ENCODE data around the gene DBR1.
"Not testable (repeated sequence)": the region's sequence is repeated elsewhere in the genome, so short reads cannot be mapped to it uniquely, and the experiment has no call there.

DBR1 gene

DNA sequence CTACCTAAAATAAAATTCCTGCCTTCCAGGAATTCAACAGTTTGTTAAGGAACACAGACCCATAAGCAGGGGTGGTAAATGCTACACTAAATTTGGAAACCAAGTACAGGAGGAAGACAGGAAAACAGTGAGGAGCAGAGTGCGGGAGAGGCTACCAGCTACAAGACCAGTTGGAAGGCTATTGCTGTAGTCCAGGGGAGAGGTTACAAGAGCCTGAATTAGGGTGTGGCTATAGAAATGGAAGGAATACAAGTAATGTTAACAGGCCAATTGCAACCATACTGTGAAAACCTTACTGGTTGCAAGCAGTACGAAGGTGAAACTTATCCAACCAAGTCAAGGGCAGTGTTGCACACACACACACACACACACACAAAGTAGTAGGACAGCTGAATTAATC lies 11.5 kb upstream of the DBR1 start:
- H3K9ac ChIP-seq (ENCODE audit: low read length) = peak overlapping the region; percentile 99
- H3K27me3 ChIP-seq (replicated peaks; ENCODE audit: control insufficient read depth, insufficient read depth, low read length) = no peaks in the 10 kb centered on the region
- H3K9me3 ChIP-seq (ENCODE audit: control insufficient read depth, low read length) = no peaks in the 10 kb centered on the region
- H3K4me3 ChIP-seq (ENCODE audit: low read length) = peak overlapping the region; percentile 90
- peak; percentile 21 for DNase-seq (ENCODE audit: low read depth)
- peaks cover 4% of the 10 kb centered on the region for H3K36me3 ChIP-seq (ENCODE audit: control insufficient read depth, insufficient read depth, low read length, severe bottlenecking)
- peaks cover 32% of the 10 kb centered on the region for H3K4me1 ChIP-seq (ENCODE audit: control insufficient read depth, insufficient read depth, low read length)

DNA sequence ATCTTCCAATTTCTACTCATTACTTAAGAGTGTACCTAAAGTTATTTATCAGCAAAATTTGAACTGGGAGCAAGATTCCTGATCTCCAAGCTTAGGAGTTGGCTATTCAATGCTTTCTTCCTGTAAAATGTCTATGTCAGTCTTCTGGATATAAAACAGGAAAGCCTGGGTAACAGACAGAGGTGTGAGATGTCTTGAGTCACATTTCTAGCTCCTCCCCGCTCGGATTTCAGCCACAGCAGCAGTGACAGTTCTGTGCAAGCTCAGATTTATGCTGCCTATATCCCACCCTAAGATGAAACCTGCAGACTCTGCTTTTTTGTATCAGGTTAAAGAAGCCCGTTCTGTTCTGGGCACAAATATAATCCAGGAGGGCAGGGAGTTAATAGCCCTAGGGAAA lies 10.3 kb upstream of the DBR1 start:
- H3K9me3 ChIP-seq (ENCODE audit: control insufficient read depth, low read length) = no peaks in the 10 kb centered on the region
- no peak for DNase-seq (ENCODE audit: low read depth)
- peaks cover 26% of the 10 kb centered on the region for H3K4me1 ChIP-seq (ENCODE audit: control insufficient read depth, insufficient read depth, low read length)
- no peaks in the 10 kb centered on the region for H3K27me3 ChIP-seq (replicated peaks; ENCODE audit: control insufficient read depth, insufficient read depth, low read length)
- H3K36me3 ChIP-seq (ENCODE audit: control insufficient read depth, insufficient read depth, low read length, severe bottlenecking) = no peaks in the 10 kb centered on the region
- H3K9ac ChIP-seq (ENCODE audit: low read length) = no peak overlapping the region
- no peak overlapping the region for H3K4me3 ChIP-seq (ENCODE audit: low read length)

GRCh38 chr3:138180375-138181029 lies 5.8 kb upstream of the DBR1 start:
- Histone ChIP-seq H3K4me1 (ENCODE audit: control insufficient read depth, insufficient read depth, low read length) (peaks cover 2% of the 10 kb centered on the region), H3K27me3 (replicated peaks; ENCODE audit: control insufficient read depth, insufficient read depth, low read length) (no peaks in the 10 kb centered on the region), H3K36me3 (ENCODE audit: control insufficient read depth, insufficient read depth, low read length, severe bottlenecking) (no peaks in the 10 kb centered on the region), H3K4me3 (ENCODE audit: low read length) (no peak overlapping the region), H3K9me3 (ENCODE audit: control insufficient read depth, low read length) (no peaks in the 10 kb centered on the region), H3K9ac (ENCODE audit: low read length) (no peak overlapping the region)
- DNase-seq (ENCODE audit: low read depth) = peak; percentile 38

GRCh38 chr3:138173769-138174420 lies 826 bp downstream of the DBR1 start:
- Histone ChIP-seq H3K9ac (ENCODE audit: low read length) (peak overlapping the region; percentile 89), H3K9me3 (ENCODE audit: control insufficient read depth, low read length) (no peaks in the 10 kb centered on the region), H3K4me1 (ENCODE audit: control insufficient read depth, insufficient read depth, low read length) (peaks cover 3% of the 10 kb centered on the region), H3K4me3 (ENCODE audit: low read length) (peak overlapping the region; percentile 91), H3K27me3 (replicated peaks; ENCODE audit: control insufficient read depth, insufficient read depth, low read length) (no peaks in the 10 kb centered on the region), H3K36me3 (ENCODE audit: control insufficient read depth, insufficient read depth, low read length, severe bottlenecking) (peaks cover 30% of the 10 kb centered on the region)
- DNase-seq (ENCODE audit: low read depth) = peak; percentile 24

GRCh38 chr3:138172625-138173024 lies 2.1 kb downstream of the DBR1 start:
- Histone ChIP-seq H3K9ac (ENCODE audit: low read length) (no peak overlapping the region), H3K36me3 (ENCODE audit: control insufficient read depth, insufficient read depth, low read length, severe bottlenecking) (peaks cover 35% of the 10 kb centered on the region), H3K9me3 (ENCODE audit: control insufficient read depth, low read length) (no peaks in the 10 kb centered on the region), H3K27me3 (replicated peaks; ENCODE audit: control insufficient read depth, insufficient read depth, low read length) (no peaks in the 10 kb centered on the region), H3K4me3 (ENCODE audit: low read length) (no peak overlapping the region), H3K4me1 (ENCODE audit: control insufficient read depth, insufficient read depth, low read length) (peaks cover 3% of the 10 kb centered on the region)
- DNase-seq (ENCODE audit: low read depth) = no peak

- peaks cover 78% of the 10 kb centered on the region for H3K36me3 ChIP-seq (ENCODE audit: control insufficient read depth, insufficient read depth, low read length, severe bottlenecking)
Measured at GRCh38 chr3:138165061-138165460, 9.7 kb downstream of the DBR1 start.

DNA sequence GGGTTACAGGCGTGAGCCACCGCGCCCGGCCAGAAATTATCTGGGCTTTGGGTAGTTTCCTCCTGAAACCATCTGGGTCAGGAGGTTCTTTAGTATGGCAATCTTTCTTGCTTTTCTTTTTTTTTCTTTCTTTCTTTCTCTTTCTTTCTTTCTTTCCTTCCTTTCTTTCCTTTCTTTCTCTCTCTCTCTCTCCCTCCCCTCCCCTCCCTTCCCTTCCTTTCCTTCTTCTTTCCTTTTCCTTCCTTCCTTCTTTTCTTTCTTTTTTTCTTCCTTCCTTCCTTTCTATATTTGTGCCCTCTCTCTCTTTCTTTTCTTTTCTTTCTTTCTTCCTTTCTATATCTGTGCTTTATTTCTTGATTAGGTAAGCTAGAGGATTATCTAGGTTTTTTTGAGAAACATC lies 17.0 kb downstream of the DBR1 start:
- DNase-seq (ENCODE audit: low read depth) = no peak
- Histone ChIP-seq H3K4me3 (ENCODE audit: low read length) (no peak overlapping the region), H3K9me3 (ENCODE audit: control insufficient read depth, low read length) (peaks cover 7% of the 10 kb centered on the region), H3K27me3 (replicated peaks; ENCODE audit: control insufficient read depth, insufficient read depth, low read length) (no peaks in the 10 kb centered on the region), H3K36me3 (ENCODE audit: control insufficient read depth, insufficient read depth, low read length, severe bottlenecking) (peaks cover 26% of the 10 kb centered on the region), H3K4me1 (ENCODE audit: control insufficient read depth, insufficient read depth, low read length) (no peaks in the 10 kb centered on the region), H3K9ac (ENCODE audit: low read length) (no peak overlapping the region)

More at GRCh38 chr3:138165061-138165460, 9.7 kb downstream of the DBR1 start:
- Histone ChIP-seq H3K4me1 (ENCODE audit: control insufficient read depth, insufficient read depth, low read length) (no peaks in the 10 kb centered on the region), H3K27me3 (replicated peaks; ENCODE audit: control insufficient read depth, insufficient read depth, low read length) (no peaks in the 10 kb centered on the region), H3K9me3 (ENCODE audit: control insufficient read depth, low read length) (no peaks in the 10 kb centered on the region), H3K4me3 (ENCODE audit: low read length) (no peak overlapping the region), H3K9ac (ENCODE audit: low read length) (no peak overlapping the region)
- DNase-seq (ENCODE audit: low read depth) = no peak

DNA sequence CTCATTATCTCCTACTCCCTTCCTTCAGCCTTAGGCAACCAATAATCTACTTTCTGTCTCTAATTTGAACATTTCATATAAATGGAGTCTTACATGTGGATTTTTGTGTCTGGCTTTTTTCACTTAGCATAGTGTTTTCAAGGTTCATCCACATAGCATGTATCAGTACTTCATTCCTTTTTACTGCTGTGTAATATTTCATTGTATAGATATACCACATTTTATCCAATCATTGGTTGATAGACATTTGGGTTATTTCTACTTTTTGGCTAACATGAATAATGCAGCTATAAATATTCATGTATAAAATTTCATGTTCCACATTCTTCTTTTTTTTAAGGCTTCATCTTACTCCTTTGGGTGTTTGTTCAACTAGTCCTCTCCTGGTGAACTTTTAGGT lies 20.2 kb downstream of the DBR1 start:
- Histone ChIP-seq H3K4me3 (ENCODE audit: low read length) (no peak overlapping the region), H3K9ac (ENCODE audit: low read length) (no peak overlapping the region), H3K9me3 (ENCODE audit: control insufficient read depth, low read length) (peaks cover 7% of the 10 kb centered on the region), H3K27me3 (replicated peaks; ENCODE audit: control insufficient read depth, insufficient read depth, low read length) (no peaks in the 10 kb centered on the region), H3K36me3 (ENCODE audit: control insufficient read depth, insufficient read depth, low read length, severe bottlenecking) (no peaks in the 10 kb centered on the region), H3K4me1 (ENCODE audit: control insufficient read depth, insufficient read depth, low read length) (no peaks in the 10 kb centered on the region)
- no peak for DNase-seq (ENCODE audit: low read depth)

GRCh38 chr3:138148503-138148902 lies 26.2 kb downstream of the DBR1 start:
- H3K9ac ChIP-seq (ENCODE audit: low read length) = no peak overlapping the region
- H3K27me3 ChIP-seq (replicated peaks; ENCODE audit: control insufficient read depth, insufficient read depth, low read length) = no peaks in the 10 kb centered on the region
- H3K4me3 ChIP-seq (ENCODE audit: low read length) = no peak overlapping the region
- no peaks in the 10 kb centered on the region for H3K36me3 ChIP-seq (ENCODE audit: control insufficient read depth, insufficient read depth, low read length, severe bottlenecking)
- DNase-seq (ENCODE audit: low read depth) = no peak
- no peaks in the 10 kb centered on the region for H3K9me3 ChIP-seq (ENCODE audit: control insufficient read depth, low read length)
- no peaks in the 10 kb centered on the region for H3K4me1 ChIP-seq (ENCODE audit: control insufficient read depth, insufficient read depth, low read length)

DNA sequence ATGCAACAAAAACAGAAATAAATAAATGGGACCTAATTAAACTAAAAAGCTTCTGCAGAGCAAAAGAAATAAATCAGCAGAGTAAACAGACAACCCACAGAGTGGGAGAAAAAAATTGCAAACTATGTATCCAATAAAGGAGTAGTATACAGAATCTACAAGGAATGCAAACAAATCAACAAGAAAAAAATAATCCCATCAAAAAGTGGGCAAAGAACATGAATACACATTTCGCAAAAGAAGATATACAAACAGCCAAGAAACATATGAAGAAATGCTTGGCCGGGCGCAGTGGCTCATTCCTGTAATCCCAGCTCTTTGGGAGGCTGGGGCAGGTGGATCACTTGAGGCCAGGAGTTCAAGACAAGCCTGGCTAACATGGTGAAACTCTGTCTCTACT lies 32.5 kb downstream of the DBR1 start:
- H3K27me3 ChIP-seq (replicated peaks; ENCODE audit: control insufficient read depth, insufficient read depth, low read length); H3K9me3 ChIP-seq (ENCODE audit: control insufficient read depth, low read length); H3K4me1 ChIP-seq (ENCODE audit: control insufficient read depth, insufficient read depth, low read length); H3K4me3 ChIP-seq (ENCODE audit: low read length); H3K36me3 ChIP-seq (ENCODE audit: control insufficient read depth, insufficient read depth, low read length, severe bottlenecking); H3K9ac ChIP-seq (ENCODE audit: low read length); DNase-seq (ENCODE audit: low read depth): not testable (repeated sequence)

- Histone ChIP-seq H3K4me3 (ENCODE audit: low read length) (no peak overlapping the region), H3K9me3 (ENCODE audit: control insufficient read depth, low read length) (no peaks in the 10 kb centered on the region), H3K27me3 (replicated peaks; ENCODE audit: control insufficient read depth, insufficient read depth, low read length) (no peaks in the 10 kb centered on the region), H3K9ac (ENCODE audit: low read length) (no peak overlapping the region), H3K36me3 (ENCODE audit: control insufficient read depth, insufficient read depth, low read length, severe bottlenecking) (no peaks in the 10 kb centered on the region), H3K4me1 (ENCODE audit: control insufficient read depth, insufficient read depth, low read length) (peaks cover 2% of the 10 kb centered on the region)
- DNase-seq (ENCODE audit: low read depth) = no peak
Measured at GRCh38 chr3:138140940-138141339, 33.8 kb downstream of the DBR1 start.

DNA sequence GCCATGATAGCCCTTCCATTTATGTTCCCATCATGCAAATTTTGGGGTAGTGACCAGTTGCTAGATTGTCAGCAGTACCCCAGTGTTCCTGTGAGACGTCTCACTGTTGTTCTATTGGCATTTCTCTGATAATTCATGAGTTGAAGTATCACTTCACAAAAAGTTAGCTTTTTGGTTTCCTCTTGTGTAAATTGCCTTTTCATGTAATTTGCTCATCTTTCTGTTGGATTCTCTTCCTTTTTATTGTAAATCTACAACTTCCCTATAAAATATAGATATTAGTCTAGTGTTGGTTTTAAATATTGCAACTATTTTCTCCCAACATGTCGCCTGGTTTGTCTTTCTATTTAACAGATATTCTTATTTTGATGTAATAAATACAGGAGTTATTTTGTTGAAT lies 35.0 kb downstream of the DBR1 start:
- peaks cover 2% of the 10 kb centered on the region for H3K4me1 ChIP-seq (ENCODE audit: control insufficient read depth, insufficient read depth, low read length)
- no peak overlapping the region for H3K4me3 ChIP-seq (ENCODE audit: low read length)
- H3K27me3 ChIP-seq (replicated peaks; ENCODE audit: control insufficient read depth, insufficient read depth, low read length) = no peaks in the 10 kb centered on the region
- no peak overlapping the region for H3K9ac ChIP-seq (ENCODE audit: low read length)
- H3K36me3 ChIP-seq (ENCODE audit: control insufficient read depth, insufficient read depth, low read length, severe bottlenecking) = no peaks in the 10 kb centered on the region
- H3K9me3 ChIP-seq (ENCODE audit: control insufficient read depth, low read length) = no peaks in the 10 kb centered on the region
- DNase-seq (ENCODE audit: low read depth) = no peak

All from adipocyte (in vitro differentiated cells).